DMS114 treated with DMSO at 0.1 percent for 48 hours (cell line): ENCODE measurements around the gene DGLUCY.
"Not testable (repeated sequence)": the region's sequence is repeated elsewhere in the genome, so short reads cannot be mapped to it uniquely, and the experiment has no call there.

Source experiments
- DNase-seq: peaks from one replicate; lab custom pipeline; 2025; ENCODE audit not compliant: unreplicated experiment; lab: John Stamatoyannopoulos, UW

DGLUCY gene

GRCh38 chr14:91103116-91103515, 10.8 kb upstream of the DGLUCY start:
- DNase-seq: no peak

DNA sequence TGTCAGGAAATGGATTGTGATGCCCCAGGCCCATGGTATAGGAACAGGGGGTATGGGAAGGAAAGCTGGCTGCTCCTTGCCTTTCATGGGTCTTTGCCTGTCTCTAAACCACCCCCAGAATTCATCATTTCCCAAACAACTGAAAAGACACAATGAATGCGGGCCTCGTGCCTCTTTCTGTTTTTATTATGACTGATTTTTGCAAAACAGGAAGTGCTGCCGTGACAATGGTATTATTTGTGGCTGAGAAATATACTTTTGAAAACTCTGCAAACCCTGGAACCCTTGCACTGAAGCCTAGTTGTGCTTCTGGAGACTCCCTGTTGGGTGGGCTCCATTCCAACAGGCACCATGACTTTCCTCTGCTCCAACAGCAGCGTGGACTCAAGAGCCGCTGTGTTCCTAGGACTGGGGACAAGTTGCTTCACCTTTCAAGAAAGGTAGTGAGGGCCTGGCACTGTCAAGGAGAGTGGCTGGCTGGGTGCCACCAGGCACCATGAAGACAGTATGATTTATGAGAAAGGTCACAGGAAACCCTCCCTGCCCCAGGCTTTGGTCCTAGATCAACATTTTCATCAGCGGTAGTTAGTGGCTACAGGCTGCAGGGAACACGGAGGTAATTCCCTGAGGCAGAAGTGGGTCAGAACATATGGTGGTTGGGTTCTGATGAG, 4.8 kb upstream of the DGLUCY start:
- no peak for DNase-seq

GRCh38 chr14:91111443-91111842, 2.4 kb upstream of the DGLUCY start:
- DNase-seq: no peak

DNA sequence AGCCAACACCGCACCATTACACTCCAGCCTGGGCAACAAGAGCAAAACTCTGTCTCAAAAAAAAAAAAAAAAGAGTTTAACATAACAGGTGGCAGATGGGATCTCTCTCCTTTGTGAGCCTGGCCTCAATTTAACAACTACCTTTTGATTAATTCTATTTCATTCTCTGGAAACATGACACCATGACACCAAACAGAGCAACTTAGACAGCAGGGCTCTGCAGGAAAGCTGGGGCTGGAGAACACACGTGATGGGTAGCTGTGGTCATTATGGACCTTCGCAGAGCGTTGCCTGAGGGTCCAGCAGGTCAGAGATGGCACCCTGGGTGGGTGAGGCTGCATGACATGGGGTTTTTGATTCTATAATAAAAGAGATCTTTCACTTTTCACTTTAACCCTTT, 1.7 kb upstream of the DGLUCY start:
- no peak for DNase-seq

DNA sequence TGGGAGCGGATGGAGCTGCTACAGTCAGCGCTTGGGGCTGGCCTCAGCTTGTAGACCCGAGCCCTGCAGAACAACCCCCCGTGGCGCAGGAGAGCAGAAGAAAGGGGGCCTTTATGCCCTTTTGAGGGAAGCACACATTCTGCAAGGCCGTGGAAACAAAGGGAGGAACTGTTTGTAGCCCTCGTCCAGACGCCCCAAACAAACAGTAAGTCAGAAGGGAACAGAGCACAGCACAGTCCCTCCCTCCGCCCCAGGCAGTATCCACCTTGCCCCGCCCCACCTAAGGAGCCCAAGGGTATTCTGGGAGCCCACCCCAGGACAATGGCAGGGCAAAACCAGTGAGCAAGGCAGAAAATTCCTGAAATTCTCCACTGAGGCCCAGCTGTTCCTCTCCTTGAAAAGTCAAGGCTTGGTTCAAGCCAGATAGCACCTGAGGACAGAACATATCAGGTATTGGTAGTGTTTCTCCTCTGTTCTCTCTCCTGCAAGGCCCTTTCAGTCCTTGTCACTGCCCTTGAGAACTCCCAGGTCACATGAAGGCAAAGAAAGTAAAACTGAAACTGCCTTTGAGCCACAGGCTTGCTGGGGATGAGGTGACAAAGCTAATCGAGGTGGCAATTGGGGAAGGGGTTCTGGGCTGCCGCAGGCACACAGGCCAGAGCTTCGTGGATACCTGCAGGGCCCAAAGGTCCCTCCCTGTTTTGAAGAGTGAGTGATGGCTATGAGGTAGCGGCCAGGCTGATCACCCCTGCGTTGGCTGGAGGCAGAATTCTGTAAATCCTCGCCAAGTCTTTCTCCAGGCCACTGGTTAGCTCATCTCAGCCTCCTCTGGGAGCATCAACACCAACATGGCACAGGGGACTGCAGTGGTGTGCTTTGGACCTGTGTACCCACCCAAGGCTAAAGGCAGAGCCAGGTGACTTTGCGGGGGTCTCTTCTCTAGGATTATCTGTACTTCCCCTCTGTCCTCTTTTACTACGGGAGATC, 499 bp downstream of the DGLUCY start:
- DNase-seq: peak; percentile 39

DNA sequence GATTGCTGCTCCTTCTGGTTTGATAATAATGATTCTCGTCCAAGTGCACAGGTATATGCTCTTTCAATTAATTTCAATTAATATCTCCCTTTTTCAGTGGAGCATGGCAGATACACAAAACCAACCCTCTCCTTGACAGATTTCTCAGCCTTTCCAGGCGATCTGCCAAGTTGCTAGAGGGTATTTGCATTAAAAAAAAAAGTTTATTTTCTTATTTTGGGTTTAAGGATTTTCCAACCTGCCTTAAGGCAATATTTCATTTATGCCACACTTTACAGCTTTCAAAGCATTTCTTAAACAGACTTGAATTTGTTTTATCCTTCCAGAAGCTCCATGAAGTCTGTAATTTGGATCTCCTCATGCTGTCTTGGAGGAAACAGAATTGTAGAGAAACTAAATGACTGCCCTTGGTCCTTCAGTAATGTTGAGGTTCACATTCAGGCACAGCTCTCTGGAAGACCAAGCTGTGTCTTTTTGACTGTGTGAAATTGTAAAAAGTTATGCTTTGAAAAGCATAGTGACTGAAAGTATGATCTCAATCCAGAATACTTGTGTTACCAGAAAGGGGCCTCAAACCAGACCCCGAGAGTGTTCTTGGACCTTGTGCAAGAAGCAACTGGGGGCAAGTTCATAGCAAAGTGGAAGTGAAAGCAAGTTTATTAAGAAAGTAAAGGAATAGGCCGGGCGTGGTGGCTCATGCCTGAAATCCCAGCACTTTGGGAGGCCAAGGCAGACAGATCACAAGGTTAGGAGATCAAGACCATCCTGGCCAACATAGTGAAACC, 2.3 kb downstream of the DGLUCY start:
- no peak for DNase-seq

DNA sequence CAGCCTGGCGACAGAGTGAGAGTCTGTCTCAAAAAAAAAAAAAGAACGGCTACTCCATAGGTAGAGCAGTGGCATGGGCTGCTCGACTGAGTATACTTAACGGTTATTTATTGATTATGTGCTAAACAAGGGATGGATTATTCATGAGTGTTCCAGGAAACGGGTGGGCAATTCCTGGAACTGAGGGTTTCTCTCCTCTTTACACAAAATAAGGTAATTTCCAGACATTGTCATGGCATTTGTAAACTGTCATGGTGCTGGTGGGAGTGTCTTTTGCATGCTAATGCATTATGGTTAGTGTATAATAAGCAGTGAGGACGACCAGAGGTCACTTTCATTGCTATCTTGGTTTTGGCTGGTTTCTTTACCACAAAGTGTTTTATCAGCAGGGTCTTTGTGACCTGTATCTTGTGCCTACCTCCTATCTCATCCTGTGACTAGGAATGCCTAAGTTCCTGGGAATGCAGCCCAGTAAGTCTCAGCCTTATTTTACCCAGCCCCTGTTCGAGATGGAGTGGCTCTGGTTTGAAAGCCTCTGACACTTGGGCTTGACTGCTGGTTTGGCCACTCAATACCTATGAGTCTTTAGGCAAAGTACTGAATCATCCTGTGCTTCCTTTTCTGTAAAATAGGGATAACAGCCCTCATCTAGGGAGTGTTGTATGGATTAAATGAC, 3.2 kb downstream of the DGLUCY start:
- no peak for DNase-seq

- DNase-seq: no peak
Observed at GRCh38 chr14:91117960-91118359, 4.1 kb downstream of the DGLUCY start.

- no peak for DNase-seq
Observed at GRCh38 chr14:91118511-91119068, 4.7 kb downstream of the DGLUCY start.

- DNase-seq: no peak
Observed at GRCh38 chr14:91119556-91120311, 5.9 kb downstream of the DGLUCY start.

- DNase-seq: no peak
Observed at GRCh38 chr14:91123201-91123600, 9.3 kb downstream of the DGLUCY start.

DNA sequence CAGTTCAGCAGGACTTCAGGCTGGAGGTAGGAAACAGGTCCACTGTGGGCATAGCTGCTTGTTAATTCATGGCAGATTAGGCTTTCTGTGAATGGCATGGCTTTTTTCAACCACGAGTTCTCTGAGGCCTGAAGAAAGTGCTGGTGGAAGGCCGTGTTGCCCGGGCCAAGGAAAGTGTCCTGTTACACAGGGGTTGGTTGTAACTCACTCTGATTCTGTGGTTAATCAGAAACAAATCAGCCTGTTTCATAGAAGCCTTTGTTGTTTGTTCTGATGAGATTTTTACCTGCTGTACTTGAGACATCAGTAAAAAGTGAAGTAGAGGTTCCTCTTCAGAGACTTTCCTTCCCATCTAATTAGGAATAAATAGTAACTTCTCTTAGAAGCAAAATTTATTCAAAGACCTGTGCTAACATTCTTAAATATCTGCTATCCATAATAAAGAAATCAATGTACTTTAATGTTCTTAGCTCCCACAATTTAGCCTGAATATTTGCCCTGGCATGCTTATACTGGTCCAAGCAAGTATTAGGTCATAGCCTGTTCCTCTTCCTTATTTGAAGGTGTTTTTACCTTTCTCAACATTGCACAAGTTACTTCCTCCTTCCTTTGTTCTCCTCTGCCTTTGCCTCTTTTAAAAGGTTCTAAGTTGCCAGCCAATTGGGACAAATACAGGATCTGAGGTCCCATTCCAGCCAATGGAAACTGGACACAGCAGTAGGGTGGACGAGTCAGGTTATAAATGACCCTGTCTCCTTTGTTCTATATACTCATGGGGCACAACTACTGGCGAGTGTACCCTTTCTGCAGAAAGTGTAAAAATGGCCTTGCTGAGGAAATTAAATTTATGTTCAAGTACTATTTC, 10.8 kb downstream of the DGLUCY start:
- not testable (repeated sequence) for DNase-seq

- no peak for DNase-seq
Observed at GRCh38 chr14:91125271-91125660, 11.4 kb downstream of the DGLUCY start.

GRCh38 chr14:91125801-91126200, 11.9 kb downstream of the DGLUCY start:
- no peak for DNase-seq

GRCh38 chr14:91126761-91127160, 12.9 kb downstream of the DGLUCY start:
- no peak for DNase-seq

- DNase-seq: no peak
Observed at GRCh38 chr14:91127401-91127801, 13.5 kb downstream of the DGLUCY start.

DNA sequence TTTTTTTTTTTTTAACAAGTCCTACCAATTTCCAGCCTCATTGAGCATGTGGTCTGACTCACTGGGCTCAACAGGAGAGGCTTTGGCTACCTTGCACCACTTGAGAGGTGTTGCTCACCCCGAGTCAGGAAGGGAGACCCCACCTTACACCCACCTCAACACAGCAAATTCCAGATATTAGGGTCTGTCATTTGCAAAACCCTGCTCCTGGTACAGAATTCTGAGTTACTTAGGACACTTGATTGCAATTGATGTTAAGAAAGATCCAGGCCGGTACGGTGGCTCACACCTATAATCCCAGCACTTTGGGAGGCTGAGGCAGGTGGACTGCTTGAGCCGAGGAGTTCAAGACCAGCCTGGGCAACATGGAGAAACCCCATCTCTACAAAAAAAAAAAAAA, 14.1 kb downstream of the DGLUCY start:
- no peak for DNase-seq

DNA sequence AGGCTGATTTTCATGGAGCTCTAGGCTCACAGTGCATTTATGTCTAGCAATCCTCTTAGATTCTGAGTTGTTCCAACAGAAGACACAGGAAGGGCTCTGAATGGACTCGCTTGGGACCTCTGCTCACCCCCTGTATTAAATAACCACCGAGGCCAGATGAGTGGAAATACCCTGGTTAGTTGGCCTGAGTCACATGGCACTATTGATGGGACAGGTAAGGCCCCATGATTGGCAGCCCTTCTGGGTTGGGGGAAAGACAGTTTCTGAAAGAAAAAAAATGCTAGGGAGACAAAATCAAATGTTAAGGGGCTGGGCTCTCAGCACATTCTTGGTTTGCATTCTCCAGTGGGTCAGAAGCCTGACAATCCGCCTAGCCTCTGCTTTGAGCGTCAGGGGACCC, 14.8 kb downstream of the DGLUCY start:
- DNase-seq: no peak

GRCh38 chr14:91129261-91129660, 15.4 kb downstream of the DGLUCY start:
- DNase-seq: no peak
